HepG2 (cell line): ENCODE results near the gene MYADML2. TPM values are rescaled to one million over a fixed set of nuclear protein-coding genes. Genes with fewer than 3 reads are reported as not detected.

Source experiments
- CBX5 ChIP-seq: sonication (generic); formaldehyde crosslinking; IDR thresholded peaks from 2 replicates; pipeline ENCODE4 v1.4.0; 2020; ENCODE audit warnings: missing genetic modification reagents, borderline replicate concordance
- GATAD2A ChIP-seq: IDR thresholded peaks from 2 replicates; pipeline ENCODE4 v1.6.1; 2016
- MATR3 ChIP-seq: sonication (generic); formaldehyde crosslinking; IDR thresholded peaks from 2 replicates; pipeline ENCODE4 v1.4.0; 2020; ENCODE audit warnings: missing genetic modification reagents
- MEIS1 ChIP-seq: sonication (generic); formaldehyde crosslinking; IDR thresholded peaks from 2 replicates; pipeline ENCODE4 v1.9.0; 2021; ENCODE audit warnings: mild to moderate bottlenecking, missing genetic modification reagents, moderate library complexity, borderline replicate concordance
- NAIF1 ChIP-seq: sonication (generic); formaldehyde crosslinking; IDR thresholded peaks from 2 replicates; pipeline ENCODE4 v1.5.0; 2020; ENCODE audit warnings: mild to moderate bottlenecking, missing genetic modification reagents, borderline replicate concordance
- NCOA1 ChIP-seq: sonication (generic); formaldehyde crosslinking; IDR thresholded peaks from 2 replicates; pipeline ENCODE4 v1.9.0; 2021; ENCODE audit warnings: missing genetic modification reagents
- NCOR1 ChIP-seq: fragments of 200-600 bp; sonication (generic); IDR thresholded peaks from 2 replicates; pipeline ENCODE4 v1.7.0; 2017; ENCODE audit warnings: antibody characterized with exemption, low read length, borderline replicate concordance
- NFKB2 ChIP-seq: sonication (generic); formaldehyde crosslinking; IDR thresholded peaks from 2 replicates; pipeline ENCODE4 v1.4.0; 2020; ENCODE audit warnings: missing genetic modification reagents, borderline replicate concordance
- NFKBIZ ChIP-seq: IDR thresholded peaks from 2 replicates; pipeline ENCODE4 v1.6.1; 2018; ENCODE audit warnings: missing genetic modification reagents, missing compliant biosample characterization
- RELA ChIP-seq: sonication (generic); formaldehyde crosslinking; IDR thresholded peaks from 2 replicates; pipeline ENCODE4 v1.4.0; 2020; ENCODE audit warnings: missing genetic modification reagents
- RFX5 ChIP-seq: IDR thresholded peaks from 2 replicates; pipeline ENCODE4 v1.6.1; 2011; ENCODE audit warnings: low read depth, low read length, improper control_type of control experiment
- RFXAP ChIP-seq: sonication (generic); formaldehyde crosslinking; IDR thresholded peaks from 2 replicates; pipeline ENCODE4 v1.4.0; 2020; ENCODE audit warnings: missing genetic modification reagents, borderline replicate concordance
- SAP130 ChIP-seq: IDR thresholded peaks from 2 replicates; pipeline ENCODE4 v1.6.1; 2016; ENCODE audit warnings: low read depth
- THRA ChIP-seq: sonication (generic); formaldehyde crosslinking; IDR thresholded peaks from 2 replicates; pipeline ENCODE4 v1.4.0; 2020; ENCODE audit warnings: missing genetic modification reagents, borderline replicate concordance
- YY1 ChIP-seq: IDR thresholded peaks from 2 replicates; pipeline ENCODE4 v1.6.1; 2011; ENCODE audit warnings: low read length, low read depth, moderate library complexity, mild to moderate bottlenecking; ENCODE audit not compliant: insufficient read depth, insufficient replicate concordance
- ZBTB20 ChIP-seq: sonication (generic); formaldehyde crosslinking; IDR thresholded peaks from 2 replicates; pipeline ENCODE4 v1.8.1; 2023; ENCODE audit warnings: missing genetic modification reagents, low read depth, mild to moderate bottlenecking, borderline replicate concordance
- ZNF414 ChIP-seq: sonication (generic); formaldehyde crosslinking; IDR thresholded peaks from 2 replicates; pipeline ENCODE4 v1.5.0; 2020; ENCODE audit warnings: missing genetic modification reagents
- ZNF484 ChIP-seq: sonication (generic); formaldehyde crosslinking; IDR thresholded peaks from 2 replicates; pipeline ENCODE4 v1.5.1; 2020; ENCODE audit warnings: mild to moderate bottlenecking, low read depth, missing genetic modification reagents, borderline replicate concordance
- ZNF572 ChIP-seq: sonication (generic); formaldehyde crosslinking; IDR thresholded peaks from 2 replicates; pipeline ENCODE4 v1.5.1; 2020; ENCODE audit warnings: mild to moderate bottlenecking, missing genetic modification reagents
- ZNF615 ChIP-seq: sonication (generic); formaldehyde crosslinking; IDR thresholded peaks from 2 replicates; pipeline ENCODE4 v1.5.0; 2020; ENCODE audit warnings: mild to moderate bottlenecking, missing genetic modification reagents, borderline replicate concordance
- ZNF777 ChIP-seq: sonication (generic); formaldehyde crosslinking; IDR thresholded peaks from 2 replicates; pipeline ENCODE4 v1.4.0; 2020; ENCODE audit warnings: missing genetic modification reagents
- polyA plus RNA-seq, 8 experiments: library from polyadenylated mRNA; depleted of rRNA in 3 of 8; stranded (reverse) in 7 of 8; unstranded in 1 of 8; fragments of >200 nt; fragmentation: Illumina TruSeq in 4 of 8; extraction: Trizol in 4 of 8; gene quantifications; 2 replicates each; pipeline versions ENCODE4 v1.2.1 to v1.2.3, GENCODE V29; 2011 to 2016; ENCODE audit warnings: low read depth in 4 of 8, missing spikeins in 1 of 8, mixed read lengths in 1 of 8; ENCODE audit not compliant: insufficient read depth in 1 of 8
- total RNA-seq, 5 experiments: library from RNA; depleted of rRNA; stranded (reverse); fragments of >200 nt; fragmentation: Illumina TruSeq; extraction: Trizol; gene quantifications; 2 replicates each; pipeline ENCODE4 v1.2.3, GENCODE V29; 2016; ENCODE audit warnings: low read depth in 1 of 5
- TF ChIP-seq, protein P1 (sequence below): IDR thresholded peaks from 2 replicates; pipeline ENCODE4 v1.6.1; 2016
- TF ChIP-seq, protein P2 (sequence below): sonication (generic); formaldehyde crosslinking; IDR thresholded peaks from 2 replicates; pipeline ENCODE4 v1.5.1; 2020; ENCODE audit warnings: missing genetic modification reagents, mild to moderate bottlenecking, borderline replicate concordance

MYADML2 gene
- total and polyA plus RNA-seq, 2 of the 13 experiments (the other 11 are each of a cell fraction or from before 2014, with no cell fraction given), result not detected

DNA sequence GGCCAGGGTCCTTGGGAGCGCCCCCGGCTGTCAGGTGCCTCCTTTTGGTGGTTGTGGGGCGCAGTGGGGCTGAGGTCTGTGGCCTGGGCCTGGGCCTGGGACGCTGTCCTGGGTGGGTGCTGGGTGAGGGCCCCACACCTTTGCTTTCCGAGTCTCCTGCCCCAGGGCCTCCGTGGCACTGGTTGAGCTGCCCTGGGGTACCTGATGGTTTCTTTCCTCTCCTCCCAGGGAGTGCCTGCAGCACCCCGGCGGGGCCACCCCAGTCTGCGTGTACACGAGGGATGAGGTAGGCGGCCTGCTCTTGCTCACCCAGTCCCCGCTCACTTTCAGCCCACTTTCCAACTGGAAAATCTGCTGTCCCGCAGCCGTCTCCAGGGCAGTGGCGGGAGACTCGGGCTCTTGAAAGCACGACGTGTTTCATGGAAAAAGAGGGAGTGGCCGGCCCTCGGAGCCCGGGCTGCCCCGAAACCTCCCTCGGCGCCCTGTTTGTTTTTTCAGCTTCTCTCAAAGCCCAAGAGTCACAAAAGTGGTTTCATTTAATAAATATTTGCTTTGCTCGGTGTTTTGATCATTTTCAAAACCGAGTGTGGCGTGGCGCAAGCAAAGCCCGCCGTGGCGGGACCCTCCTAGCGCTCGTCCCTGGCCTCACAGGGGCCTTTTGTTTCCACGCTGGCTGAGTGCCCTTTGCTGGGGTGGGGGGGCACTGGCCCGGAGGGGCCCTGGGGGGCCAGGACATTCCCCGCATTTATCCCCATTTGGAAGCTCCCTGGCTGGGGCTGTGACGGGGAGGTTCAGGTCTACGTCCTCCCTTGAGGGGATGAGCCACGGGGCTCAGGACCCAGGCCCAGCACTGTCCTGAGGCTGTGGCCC is 47.8 kb upstream of the MYADML2 start (continued):
- TF ChIP-seq MATR3 (CRISPR knock-in tag) (0 out of 2 replicates have a peak, but pooled peaks have one; percentile 30), NFKBIZ (peak; percentile 54; the same call in 1 of the 2 replicates), THRA (CRISPR knock-in tag) (peak; percentile 60; the same call in 1 of the 2 replicates), SAP130 (CRISPR knock-in tag) (peak; percentile 76), NCOA1 (peak; percentile 7; the same call in 1 of the 2 replicates), NFKB2 (peak; percentile 26; the same call in 1 of the 2 replicates), ZBTB20 (CRISPR knock-in tag) (0 out of 2 replicates have a peak, but pooled peaks have one; percentile 6), ZNF484 (no peak), ZNF777 (CRISPR knock-in tag) (peak; percentile 47; the same call in 1 of the 2 replicates), ZNF414 (CRISPR knock-in tag) (peak; percentile 76), ZNF615 (CRISPR knock-in tag) (no peak), ZNF572 (CRISPR knock-in tag) (0 out of 2 replicates have a peak, but pooled peaks have one; percentile 12), GATAD2A (CRISPR knock-in tag) (peak; percentile 89), NCOR1 (peak; percentile 73; the same call in 1 of the 2 replicates), NAIF1 (0 out of 2 replicates have a peak, but pooled peaks have one; percentile 4), RELA (CRISPR knock-in tag) (0 out of 2 replicates have a peak, but pooled peaks have one; percentile 10), CBX5 (CRISPR knock-in tag) (no peak), YY1 (peak; percentile 24), MEIS1 (CRISPR knock-in tag) (peak; percentile 5; the same call in 1 of the 2 replicates), RFXAP (CRISPR knock-in tag) (peak; percentile 69), RFX5 (peak; percentile 13; the same call in 1 of the 2 replicates)
- TF ChIP-seq, protein P1, sequence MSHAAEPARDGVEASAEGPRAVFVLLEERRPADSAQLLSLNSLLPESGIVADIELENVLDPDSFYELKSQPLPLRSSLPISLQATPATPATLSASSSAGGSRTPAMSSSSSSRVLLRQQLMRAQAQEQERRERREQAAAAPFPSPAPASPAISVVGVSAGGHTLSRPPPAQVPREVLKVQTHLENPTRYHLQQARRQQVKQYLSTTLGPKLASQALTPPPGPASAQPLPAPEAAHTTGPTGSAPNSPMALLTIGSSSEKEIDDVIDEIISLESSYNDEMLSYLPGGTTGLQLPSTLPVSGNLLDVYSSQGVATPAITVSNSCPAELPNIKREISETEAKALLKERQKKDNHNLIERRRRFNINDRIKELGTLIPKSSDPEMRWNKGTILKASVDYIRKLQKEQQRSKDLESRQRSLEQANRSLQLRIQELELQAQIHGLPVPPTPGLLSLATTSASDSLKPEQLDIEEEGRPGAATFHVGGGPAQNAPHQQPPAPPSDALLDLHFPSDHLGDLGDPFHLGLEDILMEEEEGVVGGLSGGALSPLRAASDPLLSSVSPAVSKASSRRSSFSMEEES (CRISPR knock-in tag), result no peak
- TF ChIP-seq, protein P2, sequence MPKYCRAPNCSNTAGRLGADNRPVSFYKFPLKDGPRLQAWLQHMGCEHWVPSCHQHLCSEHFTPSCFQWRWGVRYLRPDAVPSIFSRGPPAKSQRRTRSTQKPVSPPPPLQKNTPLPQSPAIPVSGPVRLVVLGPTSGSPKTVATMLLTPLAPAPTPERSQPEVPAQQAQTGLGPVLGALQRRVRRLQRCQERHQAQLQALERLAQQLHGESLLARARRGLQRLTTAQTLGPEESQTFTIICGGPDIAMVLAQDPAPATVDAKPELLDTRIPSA, result 0 out of 2 replicates have a peak, but pooled peaks have one; percentile 51
